Amniotic epithelial cell (primary cell): Measurements from ENCODE around the gene RBPJ.
A peak's percentile ranks its signal among the peaks of the same experiment; 100 is the strongest.
"Not testable (repeated sequence)": the region's sequence is repeated elsewhere in the genome, so short reads cannot be mapped to it uniquely, and the experiment has no call there.

ENCODE experiments used
- DNase-seq: peaks from one replicate; pipeline ENCODE4 v3.0.0-alpha.2; 2010; ENCODE audit warnings: low read depth

The RBPJ gene

DNA sequence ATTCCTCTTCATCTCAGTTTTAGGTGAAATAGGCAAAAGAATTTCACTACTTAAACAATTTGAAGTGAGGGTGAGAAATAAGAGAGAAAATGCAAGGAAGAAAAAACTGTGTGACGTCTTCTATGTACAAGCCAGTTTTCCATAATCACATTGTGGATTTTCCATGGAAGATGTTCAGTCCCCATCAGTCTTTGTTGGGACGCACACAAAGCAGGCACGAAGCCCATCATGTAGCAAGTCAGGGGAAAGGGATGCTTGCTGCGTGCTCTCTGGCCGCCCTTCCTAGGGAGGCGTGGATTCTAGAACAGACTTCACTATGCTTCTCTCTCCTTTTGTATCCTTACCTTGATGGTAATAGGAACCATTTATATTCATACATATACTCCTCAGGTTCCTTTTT is 54.7 kb downstream of the RBPJ start:
- DNase-seq: no peak

DNA sequence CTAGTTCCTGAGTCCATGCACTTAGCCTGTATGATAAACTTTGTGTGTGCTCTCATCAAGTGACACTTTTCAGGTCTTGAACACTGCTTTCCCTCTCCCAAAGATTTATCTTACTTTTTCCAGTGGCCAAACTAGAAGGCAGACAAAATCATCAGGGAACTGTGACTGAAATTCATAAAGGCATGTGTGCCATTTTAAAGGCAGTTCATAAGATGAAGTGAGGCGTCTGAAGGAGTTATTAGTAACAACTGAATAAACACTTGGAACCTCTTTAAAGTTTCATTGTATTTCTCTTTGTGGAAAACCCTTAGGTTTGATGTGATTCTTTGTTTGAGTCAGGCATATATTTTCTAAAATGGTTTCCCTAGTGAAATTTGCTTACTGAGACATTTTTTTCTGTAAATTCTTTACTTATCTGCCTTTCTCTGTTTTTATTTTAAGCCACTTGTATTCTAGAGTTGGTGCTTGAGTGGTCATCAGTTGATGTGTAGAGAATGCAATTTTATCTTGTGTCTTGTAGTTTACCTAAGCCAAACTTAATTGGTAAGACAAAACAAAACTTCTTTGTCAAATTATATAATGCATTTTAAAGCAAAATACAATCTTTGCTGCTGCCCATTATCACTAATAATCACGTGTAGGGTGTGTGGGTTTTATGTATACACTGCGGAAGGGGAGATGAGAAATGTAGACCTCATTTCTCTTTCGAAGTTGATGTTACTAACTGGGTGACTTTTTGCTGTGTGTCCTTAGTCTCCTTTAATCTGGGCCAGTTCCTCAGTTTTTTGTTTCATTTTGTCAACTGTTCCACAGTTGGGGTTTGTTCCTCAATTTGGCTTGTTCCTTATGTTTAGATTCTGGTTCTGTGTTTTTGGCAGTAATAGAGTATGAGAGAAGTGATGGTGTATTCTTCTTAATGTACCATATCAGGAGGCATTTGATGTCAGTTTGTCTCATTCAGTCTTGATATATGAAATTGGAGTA is 56.8 kb downstream of the RBPJ start:
- DNase-seq: no peak

DNA sequence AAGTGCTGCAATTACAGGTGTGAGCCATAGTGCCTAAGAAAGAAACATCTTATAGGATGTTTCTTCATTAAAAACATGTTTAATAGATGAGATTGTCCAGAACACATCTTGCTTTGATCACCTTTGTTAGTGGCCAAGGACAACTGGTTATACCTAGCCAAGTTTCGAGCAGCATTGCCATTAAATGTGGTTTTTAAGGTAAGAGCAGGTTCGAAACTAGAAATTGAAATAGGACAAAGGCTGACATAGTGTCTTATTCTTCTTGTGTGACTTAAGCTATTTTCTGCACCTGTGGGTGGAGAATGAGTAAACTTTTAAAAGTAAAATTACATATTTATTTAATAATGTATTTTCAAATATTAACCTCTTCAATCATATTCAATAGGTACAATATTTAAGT is 59.0 kb downstream of the RBPJ start:
- no peak for DNase-seq

DNA sequence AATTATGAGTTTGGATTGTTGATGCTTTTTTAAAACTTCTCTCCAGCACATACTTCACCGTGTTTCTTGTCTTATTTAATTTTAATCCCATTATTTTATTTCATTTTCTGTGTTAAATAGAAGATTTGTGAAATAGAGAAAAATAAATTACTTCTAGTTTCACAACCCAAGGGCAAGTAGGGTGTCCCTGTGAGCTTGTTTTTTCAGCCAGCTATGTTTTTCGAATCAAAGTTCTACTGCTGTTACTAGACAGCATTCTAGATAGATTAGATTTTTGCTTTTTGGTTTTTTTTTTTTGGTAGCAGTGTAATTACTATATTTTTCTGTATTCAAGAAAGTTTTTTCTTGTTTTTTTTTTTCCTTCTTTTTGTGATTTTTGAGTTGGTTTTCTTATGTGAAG is 59.9 kb downstream of the RBPJ start:
- DNase-seq: no peak

DNA sequence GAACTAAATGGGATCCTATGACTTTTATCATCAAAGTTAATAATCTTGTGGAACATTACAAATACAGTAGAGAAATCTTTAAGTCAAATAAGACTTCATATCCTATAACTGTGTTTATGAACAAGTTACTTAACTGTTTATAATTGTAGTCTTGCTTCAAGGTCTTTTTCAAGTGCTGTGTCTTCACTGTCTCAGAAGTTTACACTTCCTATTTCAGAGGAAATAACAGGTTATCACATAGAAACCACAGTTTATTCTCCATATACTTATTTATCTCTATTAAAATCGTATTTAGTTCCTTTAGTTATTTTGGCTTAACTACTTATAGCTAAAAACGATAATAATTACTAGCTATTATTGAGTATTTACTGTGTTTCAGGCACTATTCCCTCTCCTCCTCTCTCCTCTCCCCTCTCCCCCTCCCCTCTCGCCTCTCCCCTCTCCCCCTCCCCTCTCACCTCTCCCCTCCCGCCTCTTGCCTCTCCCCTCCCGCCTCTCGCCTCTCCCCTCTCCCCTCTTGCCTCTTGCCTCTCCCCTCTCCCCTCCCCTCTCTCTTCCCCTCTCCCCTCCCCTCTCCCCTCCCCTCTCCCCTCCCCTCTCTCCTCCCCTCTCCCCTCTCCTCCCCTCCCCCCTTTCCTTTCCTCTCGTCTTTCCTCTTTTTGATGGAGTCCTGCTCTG is 63.7 kb downstream of the RBPJ start:
- DNase-seq: no peak

DNA sequence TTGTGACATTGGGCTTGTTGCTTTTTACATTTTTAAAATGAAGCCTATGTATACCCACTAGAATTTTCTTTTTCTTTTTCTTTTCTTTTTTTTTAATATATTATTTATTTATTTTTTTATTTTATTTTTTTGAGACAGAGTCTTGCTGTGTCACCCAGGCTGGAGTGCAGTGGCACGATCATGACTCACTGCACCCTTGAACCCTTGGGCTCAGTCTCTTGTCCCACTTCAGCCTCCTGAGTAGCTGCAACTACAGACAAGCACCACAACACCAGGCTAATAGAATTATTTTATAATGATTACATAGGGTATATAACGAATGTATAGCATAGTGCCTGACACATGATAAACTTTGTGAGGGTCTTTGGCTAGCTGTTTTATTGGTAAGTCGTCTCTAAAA is 64.9 kb downstream of the RBPJ start:
- no peak for DNase-seq

DNA sequence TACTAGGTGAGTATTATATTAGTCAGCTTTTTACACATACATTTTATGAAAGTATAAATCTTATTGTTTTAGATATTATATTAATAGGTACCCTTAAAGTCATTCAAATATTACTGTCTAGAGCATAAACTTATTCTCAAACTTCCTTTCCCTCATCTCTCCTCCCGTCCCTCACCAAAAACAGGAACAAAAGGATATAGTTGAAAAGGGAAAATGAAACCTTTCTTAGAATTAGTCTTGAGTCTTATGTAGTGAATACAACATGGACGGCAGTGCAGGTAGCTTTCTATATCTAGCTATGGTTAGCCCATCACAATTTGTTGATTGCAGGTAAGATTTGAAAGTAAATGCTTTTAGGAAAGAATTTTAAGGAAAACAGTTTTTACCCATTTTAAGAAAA is 65.6 kb downstream of the RBPJ start:
- no peak for DNase-seq

DNA sequence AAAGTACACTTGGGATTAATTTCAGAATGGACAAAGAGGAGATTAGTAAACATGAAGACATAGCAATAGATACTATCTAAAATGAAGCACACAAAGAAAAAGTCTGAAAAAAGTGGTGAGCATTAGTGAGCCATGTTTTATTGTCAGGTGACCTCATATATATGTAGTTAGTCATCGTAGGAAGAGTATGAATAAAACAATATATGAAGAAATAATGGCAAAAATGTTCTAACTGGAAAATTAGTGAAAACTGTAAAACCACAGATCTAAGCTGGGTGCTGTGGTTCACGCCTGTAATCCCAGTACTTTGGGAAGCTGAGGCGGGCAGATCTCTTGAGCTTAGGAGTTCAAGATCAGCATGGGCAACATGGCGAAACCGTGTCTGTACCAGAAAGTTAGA is 67.9 kb downstream of the RBPJ start:
- DNase-seq: peak; percentile 68

DNA sequence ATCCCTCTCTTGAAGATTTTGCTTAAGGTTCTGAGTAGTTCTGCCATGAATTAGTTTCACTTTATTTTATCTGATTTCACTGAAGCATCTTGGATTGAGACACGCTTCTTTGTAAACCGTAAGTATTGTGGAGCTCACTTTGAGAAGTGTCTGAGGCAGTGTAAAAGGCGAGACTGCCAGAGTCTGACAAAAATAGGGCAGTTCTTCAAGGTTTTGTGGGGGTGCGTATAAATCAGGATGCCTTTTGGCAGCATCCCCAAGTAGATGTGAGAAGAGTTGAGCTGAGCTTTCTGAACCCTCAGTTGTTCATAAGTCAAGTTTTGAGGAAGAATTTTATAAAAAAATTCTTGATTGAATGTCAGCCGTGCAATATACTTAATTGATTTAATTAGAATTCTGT is 76.3 kb downstream of the RBPJ start:
- no peak for DNase-seq

DNA sequence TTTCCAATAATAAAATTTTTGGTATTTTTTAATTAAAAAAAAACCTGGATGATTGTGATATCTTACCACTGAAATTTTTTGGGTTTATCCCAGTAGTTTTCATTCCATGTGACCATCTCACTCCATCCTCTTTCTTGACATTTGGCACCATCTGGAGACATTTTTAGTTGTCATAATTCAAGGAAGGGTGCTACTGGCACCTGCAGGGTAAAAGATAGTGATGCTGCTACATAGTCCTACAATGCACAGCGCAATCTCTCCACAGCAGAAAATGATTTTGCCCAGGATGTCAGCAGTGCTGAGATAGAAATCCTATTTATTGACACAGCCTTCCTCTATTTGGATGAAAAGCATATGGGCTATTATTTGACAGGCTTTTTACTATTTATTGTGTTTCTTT is 79.3 kb downstream of the RBPJ start:
- no peak for DNase-seq

DNA sequence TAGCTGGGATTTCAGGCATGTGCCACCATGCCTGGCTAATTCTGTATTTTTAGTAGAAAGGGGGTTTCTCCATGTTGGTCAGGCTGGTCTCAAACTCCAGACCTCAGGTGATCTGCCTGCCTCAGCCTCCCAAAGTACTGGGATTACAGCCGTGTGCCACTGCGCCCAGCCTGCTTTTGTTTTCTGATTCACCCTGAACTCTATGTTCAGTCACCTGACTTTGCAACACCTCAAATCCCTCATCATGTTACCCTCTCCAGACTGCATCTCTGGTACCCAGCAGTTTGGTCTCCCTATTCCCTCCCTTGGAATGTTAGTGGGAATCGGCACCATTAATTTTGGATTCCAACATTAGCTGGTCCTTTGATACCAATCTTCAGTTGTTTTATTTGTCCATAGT is 81.2 kb downstream of the RBPJ start:
- not testable (repeated sequence) for DNase-seq

DNA sequence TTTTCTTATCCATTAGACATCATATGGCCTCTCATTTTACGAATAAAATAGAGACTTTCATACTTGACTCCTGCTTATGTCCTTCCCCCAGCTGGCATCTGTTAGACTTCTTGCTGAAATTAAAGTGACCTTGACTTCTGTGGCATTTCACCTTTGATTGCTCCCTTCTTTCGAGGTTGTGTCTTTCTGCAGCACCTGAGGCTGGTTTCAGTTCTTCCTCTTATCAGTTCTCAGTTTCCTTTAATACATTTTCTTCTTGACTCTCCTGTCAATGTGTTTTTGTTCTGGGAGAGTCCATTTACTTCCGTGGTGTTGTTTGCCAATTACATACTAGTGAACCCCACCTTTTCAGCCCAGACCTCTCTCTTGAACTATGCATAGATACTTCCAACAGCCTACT is 81.6 kb downstream of the RBPJ start:
- no peak for DNase-seq

DNA sequence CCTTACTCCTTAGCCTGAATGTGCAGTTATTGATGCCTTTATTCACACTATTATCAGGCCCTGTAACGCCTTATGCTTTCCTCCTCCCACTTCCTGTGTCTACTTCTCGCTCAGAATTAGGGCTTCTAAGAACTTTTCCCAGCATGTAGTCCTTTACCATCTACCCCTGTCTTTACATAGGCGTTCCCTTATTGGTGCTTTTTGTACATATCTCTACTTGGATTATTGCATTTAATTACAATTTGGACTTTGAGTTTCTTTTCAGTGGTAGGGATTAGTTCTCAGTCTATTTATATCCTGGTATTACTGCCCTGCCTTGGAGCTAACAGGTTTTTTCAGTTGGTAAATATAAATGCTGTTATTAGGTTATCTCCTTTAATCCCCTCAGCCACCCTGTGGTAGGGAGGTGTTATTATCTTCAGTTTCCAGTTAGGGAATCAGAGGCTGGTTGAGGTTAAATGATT is 84.0 kb downstream of the RBPJ start:
- DNase-seq: no peak

DNA sequence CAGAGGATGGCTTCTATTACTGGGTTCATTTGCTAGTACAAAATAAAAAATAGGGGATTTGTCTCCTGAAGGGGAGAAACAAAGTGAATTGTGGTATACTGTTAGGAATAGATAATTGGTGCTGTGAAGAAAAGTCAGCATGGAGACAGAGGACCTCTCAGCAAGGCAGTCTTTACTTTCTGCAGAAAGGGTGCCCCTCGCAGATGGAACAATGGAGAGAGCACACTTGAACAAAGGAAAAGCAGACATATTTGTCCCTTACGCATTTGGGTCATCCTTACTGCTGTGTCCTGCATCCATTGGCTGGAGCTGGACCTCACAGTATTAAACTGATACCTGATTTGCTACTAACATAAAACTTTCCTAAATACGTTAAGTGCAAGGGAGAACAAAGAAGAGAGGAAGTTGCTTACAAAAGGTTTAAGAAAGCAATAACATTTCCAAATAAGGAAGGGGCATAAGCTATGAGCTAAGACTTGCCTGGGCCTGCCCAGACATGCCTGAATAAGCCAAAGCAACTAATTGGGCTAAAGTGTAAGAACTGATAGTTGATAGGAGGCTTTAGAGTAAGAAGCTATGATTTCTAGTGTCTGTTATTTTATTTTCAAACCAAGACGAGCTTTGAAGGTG is 85.6 kb downstream of the RBPJ start:
- no peak for DNase-seq

DNA sequence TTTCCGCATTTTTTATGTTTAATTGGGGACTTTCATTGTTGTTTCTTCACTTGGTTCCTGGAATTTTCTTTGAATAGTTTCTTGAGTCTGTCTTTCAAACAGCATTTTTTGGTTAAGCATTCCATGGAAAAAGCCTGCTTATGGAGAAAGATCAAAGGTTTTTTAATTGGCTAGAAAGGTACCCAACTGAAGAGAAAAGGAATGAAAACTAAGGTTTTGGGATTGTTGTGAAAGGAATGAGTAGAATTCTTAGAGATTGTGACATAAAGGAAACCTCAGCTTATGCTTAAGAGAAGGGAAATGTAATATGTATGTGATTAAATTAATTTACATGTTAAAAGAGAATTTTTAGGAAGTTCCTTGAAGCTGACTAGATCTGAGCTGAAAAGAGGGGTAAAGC is 86.7 kb downstream of the RBPJ start:
- peak; percentile 29 for DNase-seq

DNA sequence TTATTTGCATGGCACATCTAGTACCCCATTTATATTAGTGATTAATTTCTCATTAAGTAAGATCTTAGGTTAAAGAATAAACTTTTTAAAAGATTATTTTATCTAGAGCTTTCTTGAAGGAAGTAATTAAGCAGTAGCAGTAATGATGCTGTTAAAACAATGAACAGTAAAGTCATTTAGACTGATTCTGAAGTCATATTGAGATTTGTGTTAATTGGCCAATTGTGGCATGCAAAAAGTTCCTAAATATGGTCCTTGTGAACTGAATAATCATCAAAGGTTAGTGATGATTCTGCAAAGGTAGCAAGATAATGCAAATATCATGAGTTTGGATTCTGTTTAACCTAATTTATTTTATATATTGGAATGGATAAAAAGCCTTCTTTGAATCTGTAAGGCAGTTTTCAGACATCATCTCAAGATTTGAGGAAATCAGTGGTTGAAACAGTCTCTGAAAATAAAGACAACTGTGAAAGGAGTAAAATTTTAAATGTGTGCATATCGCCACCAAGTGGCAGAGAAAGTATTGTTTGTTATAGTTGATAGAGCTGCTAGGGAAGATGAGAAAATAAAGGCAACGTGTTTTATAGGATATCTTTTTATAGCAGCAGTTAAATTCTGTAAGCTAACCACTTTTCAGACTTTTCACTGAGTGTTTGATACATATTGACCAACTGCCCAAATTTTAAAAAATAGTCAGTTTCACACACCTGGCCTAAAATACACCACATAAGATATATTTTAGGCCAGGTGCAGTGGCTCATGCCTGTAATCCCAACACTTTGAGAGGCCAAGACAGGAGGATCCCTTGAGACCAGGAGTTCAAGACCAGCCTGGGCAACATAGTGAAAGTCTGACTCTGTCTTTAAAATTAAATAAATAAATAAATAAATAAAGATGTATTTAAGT is 89.8 kb downstream of the RBPJ start:
- DNase-seq: peak; percentile 58

DNA sequence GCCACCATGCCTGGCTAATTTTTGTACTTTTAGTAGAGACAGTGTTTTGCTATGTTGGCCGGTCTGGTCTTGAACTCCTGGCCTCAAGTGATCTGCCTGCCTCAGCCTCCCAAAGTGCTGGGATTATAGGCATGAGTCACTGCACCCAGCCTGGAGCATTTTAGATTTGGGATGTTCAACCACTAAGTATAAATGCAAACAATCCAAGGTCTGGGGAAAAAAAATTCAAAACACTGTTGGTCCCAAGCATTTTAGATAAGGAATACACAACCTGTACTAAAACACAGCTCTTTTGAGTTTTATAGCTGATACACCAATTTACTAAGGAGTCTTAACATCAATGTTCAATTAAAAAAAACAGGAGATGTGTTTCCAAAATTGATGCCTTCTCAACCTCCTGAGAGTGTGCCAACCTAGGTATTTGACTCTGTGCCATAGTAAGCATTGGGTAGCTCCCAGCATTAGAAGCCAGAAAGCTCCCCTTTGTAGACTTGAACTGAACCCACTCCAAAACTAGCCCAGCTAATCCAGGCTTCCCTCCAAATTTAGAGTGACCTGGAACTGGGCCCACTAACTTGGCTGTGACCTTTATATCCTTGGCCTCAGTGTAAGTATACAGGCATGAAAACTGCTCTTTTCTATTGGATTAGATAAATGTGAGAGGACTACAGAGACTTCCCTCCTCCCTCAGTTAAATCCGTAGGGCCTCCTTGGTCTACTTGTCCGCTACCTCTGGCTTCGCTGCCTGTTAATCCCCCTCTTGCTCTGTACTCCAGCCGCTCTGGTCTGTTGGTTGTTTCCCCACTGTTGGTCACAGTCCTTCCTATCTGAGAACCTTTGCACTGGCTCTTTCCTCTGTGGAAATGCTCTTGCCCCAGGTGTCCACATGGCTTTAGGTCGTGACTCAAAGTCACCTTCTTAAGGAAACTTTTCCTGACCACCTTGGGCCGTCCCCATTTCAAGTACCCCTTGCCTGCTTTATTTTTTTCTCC is 91.9 kb downstream of the RBPJ start:
- DNase-seq: no peak

DNA sequence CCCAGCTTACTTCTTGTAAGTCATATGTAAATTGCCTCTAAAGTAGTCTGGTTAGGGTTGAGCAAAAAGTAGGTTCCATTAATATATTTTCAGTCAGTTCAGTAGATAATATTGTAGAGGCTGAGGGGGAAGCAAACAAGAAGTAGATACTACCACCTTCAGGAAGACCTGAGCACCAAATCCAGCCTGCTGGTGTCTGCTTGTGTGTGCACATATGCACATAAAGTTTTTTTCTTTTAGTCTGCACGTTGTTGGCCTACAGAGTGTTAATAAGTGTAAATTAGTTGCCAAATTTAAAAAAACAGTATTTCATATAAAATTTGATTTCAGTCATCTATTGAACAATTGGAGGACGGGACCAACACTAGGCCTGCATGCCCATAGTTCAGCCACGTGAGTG is 92.8 kb downstream of the RBPJ start:
- DNase-seq: no peak

DNA sequence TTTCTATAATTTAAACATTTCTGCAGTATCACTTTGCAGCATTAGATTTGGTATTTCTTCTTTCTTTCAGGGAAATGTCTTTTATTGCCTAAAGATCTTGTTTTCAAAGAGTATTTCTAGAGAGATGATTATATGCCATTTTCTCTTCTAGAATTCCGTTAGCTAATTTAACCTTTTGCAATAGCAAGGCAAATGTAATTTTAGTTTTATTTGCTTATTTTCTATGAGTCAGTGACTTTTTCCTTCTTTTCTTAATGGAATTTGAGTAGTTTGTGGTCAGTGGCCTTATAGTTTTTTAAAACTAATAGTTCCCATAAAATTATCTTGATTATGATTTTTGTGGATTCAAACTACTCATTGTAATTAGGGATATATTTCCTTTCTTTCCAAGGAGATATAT is 97.3 kb downstream of the RBPJ start:
- no peak for DNase-seq

DNA sequence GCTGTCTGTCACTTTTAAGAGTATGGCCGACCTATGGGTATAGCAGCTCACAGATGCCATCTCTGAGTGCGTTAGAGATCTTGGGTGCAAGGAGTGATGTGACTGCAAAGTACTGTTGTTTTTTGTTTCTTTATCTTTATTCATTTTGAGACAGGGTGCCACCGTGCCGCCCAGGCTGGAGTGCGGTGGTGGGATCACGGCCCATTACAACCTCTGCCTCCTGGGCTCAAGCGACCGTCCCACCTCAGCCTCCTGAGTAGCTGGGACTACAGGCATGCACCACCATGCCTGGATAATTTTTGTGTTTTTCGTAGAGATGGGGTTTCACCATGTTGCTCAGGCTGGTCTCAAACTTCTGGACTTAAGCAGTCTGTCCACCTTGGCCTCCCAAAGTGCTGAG is 98.0 kb downstream of the RBPJ start:
- no peak for DNase-seq

DNA sequence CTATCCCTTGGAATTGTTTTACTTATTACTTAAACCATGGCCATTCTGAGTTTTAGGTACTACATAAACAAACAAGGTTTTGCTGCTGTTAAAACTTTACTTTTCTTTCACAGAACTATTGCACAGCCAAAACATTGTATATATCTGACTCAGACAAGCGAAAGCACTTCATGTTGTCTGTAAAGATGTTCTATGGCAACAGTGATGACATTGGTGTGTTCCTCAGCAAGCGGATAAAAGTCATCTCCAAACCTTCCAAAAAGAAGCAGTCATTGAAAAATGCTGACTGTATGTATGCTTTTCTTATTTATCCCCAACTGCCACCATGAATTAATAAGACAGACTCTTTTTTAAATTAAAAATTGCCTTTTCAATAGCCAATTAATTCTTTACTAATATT is 99.6 kb downstream of the RBPJ start:
- DNase-seq: peak; percentile 32
